ENCODE data around the gene SCN11A. TPM values are rescaled to one million over a fixed set of nuclear protein-coding genes. Genes with fewer than 3 reads are reported as not detected.

SCN11A gene
- total RNA-seq, 1 experiment from 2014 or later: not detected

DNA sequence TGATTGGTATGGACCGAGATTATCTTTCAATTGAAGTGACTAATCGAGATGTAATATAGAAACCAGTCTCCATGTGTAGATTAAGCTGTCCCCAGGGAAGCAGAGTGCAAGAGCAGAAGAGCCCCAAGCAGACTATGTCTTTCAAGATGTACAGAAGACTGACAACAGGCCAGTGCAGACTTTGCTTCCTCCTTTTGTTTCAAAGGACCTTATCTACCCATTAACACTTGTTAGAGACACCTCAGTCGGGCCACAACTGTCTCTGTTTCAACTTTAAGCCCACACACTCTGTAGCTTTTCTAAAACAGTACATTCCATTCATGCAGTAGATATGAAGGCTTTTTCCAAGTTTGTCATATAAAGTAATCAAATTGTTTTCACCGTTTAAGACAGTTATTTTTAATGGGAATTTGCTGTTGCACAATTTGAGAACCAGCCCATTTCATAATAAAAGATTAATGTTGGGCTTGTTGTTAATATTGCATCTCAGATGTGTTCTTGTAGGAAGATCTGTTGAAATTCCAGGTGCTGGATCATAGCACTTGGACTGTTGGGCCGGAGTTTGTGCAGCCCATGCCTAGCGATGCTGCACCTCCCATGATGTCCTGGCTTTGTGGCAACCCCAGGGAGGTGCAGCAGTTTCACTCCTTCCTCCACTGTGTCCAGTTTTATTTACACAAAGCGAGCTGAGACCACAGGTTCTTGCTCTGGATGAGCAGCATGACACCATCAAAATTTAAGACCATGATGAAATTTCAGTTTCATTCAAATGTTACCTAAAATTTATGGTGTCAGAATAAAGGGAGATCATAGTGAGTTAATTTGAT, 43.3 kb upstream of the SCN11A start:
- Histone ChIP-seq H3K27me3 (replicated peaks; ENCODE audit: control insufficient read depth, insufficient read depth, low read length) (no peaks in the 10 kb centered on the region), H3K36me3 (ENCODE audit: control insufficient read depth, insufficient read depth, low read length) (peaks cover 1% of the 10 kb centered on the region), H3K9me3 (no peaks in the 10 kb centered on the region), H3K4me1 (no peaks in the 10 kb centered on the region), H3K4me3 (ENCODE audit: low read depth, low read length) (no peak overlapping the region)
- no peak for DNase-seq
- ChIA-PET CTCF (no interaction called here), POLR2A (no interaction called here)
- no TSS peak for BruUV-seq (replicated peaks)
- Mint-ChIP-seq H3K9me3 (ENCODE audit: unreplicated experiment) (no peaks in the 10 kb centered on the region), H3K4me1 (ENCODE audit: low read depth, unreplicated experiment) (no peaks in the 10 kb centered on the region), H3K36me3 (ENCODE audit: insufficient read depth, unreplicated experiment) (peaks cover 23% of the 10 kb centered on the region), H3K27ac (ENCODE audit: unreplicated experiment) (no peak overlapping the region), H3K4me3 (ENCODE audit: unreplicated experiment) (no peak overlapping the region), H3K27me3 (ENCODE audit: insufficient read depth, unreplicated experiment) (no peaks in the 10 kb centered on the region)
- intact Hi-C loops (cut with micrococcal nuclease; ENCODE audit: unreplicated experiment): no loop called here
- TF ChIP-seq CTCF (IDR thresholded peaks at IDR 0.05; ENCODE audit: insufficient read depth in 1 of 2, low read depth in 1 of 2, low read length in 1 of 2, severe bottlenecking in 1 of 2, unreplicated experiment in 1 of 2): no peak

- no peaks in the 10 kb centered on the region for H3K27me3 Mint-ChIP-seq (ENCODE audit: insufficient read depth, unreplicated experiment)
- CTCF ChIA-PET: no interaction called here
Measured at GRCh38 chr3:39090922-39091321, 39.2 kb upstream of the SCN11A start.

GRCh38 chr3:39088889-39089288, 37.1 kb upstream of the SCN11A start:
- no peak for DNase-seq
- intact Hi-C loops (cut with micrococcal nuclease; ENCODE audit: unreplicated experiment): no loop called here
- Mint-ChIP-seq H3K36me3 (ENCODE audit: insufficient read depth, unreplicated experiment) (peaks cover 27% of the 10 kb centered on the region), H3K4me3 (ENCODE audit: unreplicated experiment) (no peak overlapping the region), H3K9me3 (ENCODE audit: unreplicated experiment) (no peaks in the 10 kb centered on the region), H3K27me3 (ENCODE audit: insufficient read depth, unreplicated experiment) (no peaks in the 10 kb centered on the region), H3K4me1 (ENCODE audit: low read depth, unreplicated experiment) (no peaks in the 10 kb centered on the region), H3K27ac (ENCODE audit: unreplicated experiment) (no peak overlapping the region)
- no peaks in the 10 kb centered on the region for H3K9me3 ChIP-seq
- no peaks in the 10 kb centered on the region for H3K27me3 ChIP-seq (replicated peaks; ENCODE audit: control insufficient read depth, insufficient read depth, low read length)
- no peak for TF ChIP-seq CTCF (IDR thresholded peaks at IDR 0.05; ENCODE audit: insufficient read depth in 1 of 2, low read depth in 1 of 2, low read length in 1 of 2, severe bottlenecking in 1 of 2, unreplicated experiment in 1 of 2)
- no TSS peak for BruUV-seq (replicated peaks)
- ChIA-PET CTCF (interaction anchor here (0.6 kb wide), 1 partner anchor 104 kb away, joined by 11 read pairs; no protein-coding TSS in a partner anchor), POLR2A (no interaction called here)
- no peak overlapping the region for H3K4me3 ChIP-seq (ENCODE audit: low read depth, low read length)
- no peaks in the 10 kb centered on the region for H3K36me3 ChIP-seq (ENCODE audit: control insufficient read depth, insufficient read depth, low read length)
- no peaks in the 10 kb centered on the region for H3K4me1 ChIP-seq

More at GRCh38 chr3:39090922-39091321, 39.2 kb upstream of the SCN11A start:
- no peak for DNase-seq
- no peak overlapping the region for H3K4me3 ChIP-seq (ENCODE audit: low read depth, low read length)
- no TSS peak for BruUV-seq (replicated peaks)
- H3K4me3 Mint-ChIP-seq (ENCODE audit: unreplicated experiment): no peak overlapping the region
- H3K9me3 ChIP-seq: no peaks in the 10 kb centered on the region
- H3K36me3 Mint-ChIP-seq (ENCODE audit: insufficient read depth, unreplicated experiment): peaks cover 34% of the 10 kb centered on the region
- no peaks in the 10 kb centered on the region for H3K36me3 ChIP-seq (ENCODE audit: control insufficient read depth, insufficient read depth, low read length)
- no peaks in the 10 kb centered on the region for H3K4me1 Mint-ChIP-seq (ENCODE audit: low read depth, unreplicated experiment)
- H3K27me3 ChIP-seq (replicated peaks; ENCODE audit: control insufficient read depth, insufficient read depth, low read length): no peaks in the 10 kb centered on the region
- no peak for TF ChIP-seq CTCF (IDR thresholded peaks at IDR 0.05; ENCODE audit: insufficient read depth in 1 of 2, low read depth in 1 of 2, low read length in 1 of 2, severe bottlenecking in 1 of 2, unreplicated experiment in 1 of 2)
- POLR2A ChIA-PET: no interaction called here
- no peaks in the 10 kb centered on the region for H3K9me3 Mint-ChIP-seq (ENCODE audit: unreplicated experiment)
- H3K4me1 ChIP-seq: no peaks in the 10 kb centered on the region
- H3K27ac Mint-ChIP-seq (ENCODE audit: unreplicated experiment): no peak overlapping the region
- intact Hi-C loops (cut with micrococcal nuclease; ENCODE audit: unreplicated experiment): no loop called here
